SH-SY5Y (cell line): ENCODE data around the gene C7.

Experiments
- GATA2 ChIP-seq: IDR thresholded peaks from 2 replicates; pipeline ENCODE4 v1.6.1; 2011; ENCODE audit warnings: mild to moderate bottlenecking, low read depth, low read length
- GATA3 ChIP-seq: IDR thresholded peaks from 2 replicates; pipeline ENCODE4 v1.6.1; 2011; ENCODE audit warnings: low read depth, mild to moderate bottlenecking, low read length, moderate library complexity

Gene C7

GRCh38 chr5:41003670-41004376 lies 94.5 kb downstream of the C7 start:
- TF ChIP-seq GATA2 (no peak), GATA3 (no peak)

- TF ChIP-seq GATA2 (no peak), GATA3 (no peak)
Observed at GRCh38 chr5:41004931-41005330, 95.6 kb downstream of the C7 start.

- TF ChIP-seq GATA3: no peak
- TF ChIP-seq GATA2: no peak
Observed at GRCh38 chr5:41009232-41009631, 99.9 kb downstream of the C7 start.

DNA sequence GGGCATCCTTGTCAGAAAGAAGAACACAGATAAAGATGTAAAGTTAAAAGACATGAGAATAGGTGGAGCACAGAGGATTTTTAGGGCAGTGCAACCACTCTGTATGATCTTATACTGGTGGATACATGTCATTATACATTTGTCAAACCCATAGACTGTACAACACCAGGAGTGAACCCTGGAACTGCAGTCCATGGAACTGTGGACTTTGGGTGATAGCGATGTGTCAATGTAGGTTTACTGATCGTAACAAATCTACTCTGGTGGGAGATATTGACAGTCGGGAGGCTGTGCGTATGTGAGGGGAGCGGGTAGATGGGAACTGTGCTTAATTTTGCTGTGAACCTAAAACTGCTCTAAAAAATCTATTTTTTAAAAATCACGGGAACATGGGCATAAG lies 101.3 kb downstream of the C7 start:
- no peak for TF ChIP-seq GATA3
- no peak for TF ChIP-seq GATA2

- TF ChIP-seq GATA2: peak; percentile 97
- peak; percentile 98 for TF ChIP-seq GATA3
Observed at GRCh38 chr5:41012318-41012717, 103.0 kb downstream of the C7 start.
